Measurements from ENCODE around the gene MCU.

DNA sequence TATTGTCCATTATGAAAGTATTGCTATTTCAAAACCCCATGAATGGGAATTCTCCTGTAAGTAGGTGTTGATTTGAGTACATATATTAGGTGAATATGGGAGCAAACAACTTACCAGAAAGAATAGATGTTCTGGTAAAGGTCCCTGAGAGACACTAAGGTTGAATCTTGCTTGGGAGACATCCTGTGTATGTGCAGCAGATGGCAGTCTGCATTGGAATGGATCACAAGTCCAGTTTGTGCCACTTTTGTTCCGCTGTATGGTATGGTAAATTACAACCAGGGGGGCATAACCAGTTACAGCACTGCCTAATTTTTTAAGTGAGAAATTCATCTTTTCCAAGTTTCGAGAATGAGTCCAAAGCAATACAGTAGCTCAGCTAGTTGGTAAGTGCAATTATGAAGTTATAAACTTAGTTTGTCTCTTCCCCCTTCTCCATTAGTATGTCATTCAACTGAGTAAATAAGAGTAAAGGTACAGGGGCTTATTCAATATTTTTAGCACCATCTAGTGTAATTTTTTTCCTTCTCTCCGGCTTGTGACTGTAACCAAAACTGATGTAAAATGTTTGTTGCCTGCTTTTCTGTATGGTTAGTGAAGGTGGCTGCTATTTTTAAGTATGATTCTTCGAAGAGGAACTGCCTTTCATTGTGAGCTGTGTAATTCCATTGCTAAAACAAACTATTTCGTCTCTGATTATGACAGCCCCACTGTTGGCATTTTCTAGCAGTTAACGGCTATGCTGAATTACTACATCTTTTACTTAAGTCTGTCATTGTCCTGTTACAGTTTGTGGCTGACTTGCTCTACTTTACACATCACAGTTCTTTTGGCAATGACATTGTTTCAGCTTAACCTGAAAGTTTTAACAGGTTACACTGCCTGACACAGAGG, 2.8 kb downstream of the MCU start:
- TF ChIP-seq POLR2AphosphoS5 (IDR thresholded peaks at IDR 0.05; ENCODE audit: insufficient read depth in 1 of 2, low read depth in 1 of 2) = no peak
- no peak for TF ChIP-seq POLR2A (IDR thresholded peaks at IDR 0.05)
- TF ChIP-seq, protein P1, sequence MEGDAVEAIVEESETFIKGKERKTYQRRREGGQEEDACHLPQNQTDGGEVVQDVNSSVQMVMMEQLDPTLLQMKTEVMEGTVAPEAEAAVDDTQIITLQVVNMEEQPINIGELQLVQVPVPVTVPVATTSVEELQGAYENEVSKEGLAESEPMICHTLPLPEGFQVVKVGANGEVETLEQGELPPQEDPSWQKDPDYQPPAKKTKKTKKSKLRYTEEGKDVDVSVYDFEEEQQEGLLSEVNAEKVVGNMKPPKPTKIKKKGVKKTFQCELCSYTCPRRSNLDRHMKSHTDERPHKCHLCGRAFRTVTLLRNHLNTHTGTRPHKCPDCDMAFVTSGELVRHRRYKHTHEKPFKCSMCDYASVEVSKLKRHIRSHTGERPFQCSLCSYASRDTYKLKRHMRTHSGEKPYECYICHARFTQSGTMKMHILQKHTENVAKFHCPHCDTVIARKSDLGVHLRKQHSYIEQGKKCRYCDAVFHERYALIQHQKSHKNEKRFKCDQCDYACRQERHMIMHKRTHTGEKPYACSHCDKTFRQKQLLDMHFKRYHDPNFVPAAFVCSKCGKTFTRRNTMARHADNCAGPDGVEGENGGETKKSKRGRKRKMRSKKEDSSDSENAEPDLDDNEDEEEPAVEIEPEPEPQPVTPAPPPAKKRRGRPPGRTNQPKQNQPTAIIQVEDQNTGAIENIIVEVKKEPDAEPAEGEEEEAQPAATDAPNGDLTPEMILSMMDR (IDR thresholded peaks at IDR 0.05) = peak in 1 of 3 experiments; percentile 25
